ENCODE measurements around the gene FAM180A.
A peak's percentile ranks its signal among the peaks of the same experiment; 100 is the strongest.

The FAM180A gene

GRCh38 chr7:135692055-135692454, 56.6 kb downstream of the FAM180A start:
- H4K8ac ChIP-seq (ENCODE audit: low read depth, low read length) = no peak overlapping the region
- WGBS (ENCODE audit: extremely low coverage, insufficient coverage, insufficient read length) = no CpG with 5 or more reads among the region's 3 CpGs
- H3K4me2 ChIP-seq (ENCODE audit: low read length) = no peak overlapping the region
- no peaks in the 10 kb centered on the region for H3K27me3 ChIP-seq (ENCODE audit: insufficient read depth, low read length)
- no peak overlapping the region for H3K4me3 ChIP-seq (ENCODE audit: low read depth, low read length)
- H3K79me1 ChIP-seq (ENCODE audit: low read length) = peaks cover 1% of the 10 kb centered on the region
- no peak overlapping the region for H3K4ac ChIP-seq (ENCODE audit: low read depth, low read length)
- no peaks in the 10 kb centered on the region for H3K79me2 ChIP-seq (ENCODE audit: control insufficient read depth, insufficient read depth, low read length, poor library complexity)
- H2BK5ac ChIP-seq (ENCODE audit: low read depth, low read length, poor library complexity) = no peak overlapping the region
- no peak overlapping the region for H2AFZ ChIP-seq (ENCODE audit: insufficient read depth, low read length, poor library complexity)
- no peak overlapping the region for H4K91ac ChIP-seq (ENCODE audit: low read depth, low read length)
- H2AK5ac ChIP-seq (ENCODE audit: low read length) = no peak overlapping the region
- no peaks in the 10 kb centered on the region for H3K9me3 ChIP-seq (ENCODE audit: insufficient read depth, low read depth, low read length)
- H2BK12ac ChIP-seq (ENCODE audit: low read length) = no peak overlapping the region
- H3K14ac ChIP-seq (ENCODE audit: low read length) = no peak overlapping the region
- peaks cover 13 to 22% of the 10 kb centered on the region in 2 experiments for H3K36me3 ChIP-seq (ENCODE audit: control insufficient read depth in 1 of 2, insufficient read depth in 2 of 2, low read length in 2 of 2)
- no peak overlapping the region for H4K12ac ChIP-seq (ENCODE audit: low read depth, low read length)
- H3K23ac ChIP-seq (ENCODE audit: low read length) = no peak overlapping the region
- H3K18ac ChIP-seq (ENCODE audit: low read length) = no peak overlapping the region
- no peak for DNase-seq
- no peak overlapping the region for H3K27ac ChIP-seq (ENCODE audit: low read depth, low read length)
- H3K4me1 ChIP-seq (ENCODE audit: control insufficient read depth in 1 of 2, insufficient read depth in 2 of 2, low read length in 2 of 2) = peaks cover 2 to 6% of the 10 kb centered on the region in 2 experiments
- H2BK120ac ChIP-seq (ENCODE audit: insufficient read depth, low read length, poor library complexity) = no peak overlapping the region
- no peak overlapping the region for H3K9ac ChIP-seq (ENCODE audit: low read length)

- H2BK5ac ChIP-seq (ENCODE audit: low read depth, low read length, poor library complexity) = no peak overlapping the region
- no peak overlapping the region for H3K4me3 ChIP-seq (ENCODE audit: low read depth, low read length)
- no peaks in the 10 kb centered on the region for H3K27me3 ChIP-seq (ENCODE audit: insufficient read depth, low read length)
- no peak overlapping the region for H3K27ac ChIP-seq (ENCODE audit: low read depth, low read length)
- H3K79me1 ChIP-seq (ENCODE audit: low read length) = peaks cover 5% of the 10 kb centered on the region
- no peak overlapping the region for H3K14ac ChIP-seq (ENCODE audit: low read length)
- no peak overlapping the region for H2AK5ac ChIP-seq (ENCODE audit: low read length)
- H3K23ac ChIP-seq (ENCODE audit: low read length) = no peak overlapping the region
- no peak overlapping the region for H3K4ac ChIP-seq (ENCODE audit: low read depth, low read length)
- H3K9me3 ChIP-seq (ENCODE audit: insufficient read depth, low read depth, low read length) = no peaks in the 10 kb centered on the region
- H4K8ac ChIP-seq (ENCODE audit: low read depth, low read length) = no peak overlapping the region
- H3K36me3 ChIP-seq (ENCODE audit: control insufficient read depth in 1 of 2, insufficient read depth in 2 of 2, low read length in 2 of 2) = peaks cover 15 to 22% of the 10 kb centered on the region in 2 experiments
- H2AFZ ChIP-seq (ENCODE audit: insufficient read depth, low read length, poor library complexity) = no peak overlapping the region
- H2BK120ac ChIP-seq (ENCODE audit: insufficient read depth, low read length, poor library complexity) = no peak overlapping the region
- H3K4me1 ChIP-seq (ENCODE audit: control insufficient read depth in 1 of 2, insufficient read depth in 2 of 2, low read length in 2 of 2) = peaks cover 3 to 7% of the 10 kb centered on the region in 2 experiments
- WGBS (ENCODE audit: extremely low coverage, insufficient coverage, insufficient read length) = no CpG with 5 or more reads among the region's 3 CpGs
- no peaks in the 10 kb centered on the region for H3K79me2 ChIP-seq (ENCODE audit: control insufficient read depth, insufficient read depth, low read length, poor library complexity)
- H4K12ac ChIP-seq (ENCODE audit: low read depth, low read length) = no peak overlapping the region
- H3K9ac ChIP-seq (ENCODE audit: low read length) = no peak overlapping the region
- DNase-seq = peak in 1 of 2 donors; percentile 35
- no peak overlapping the region for H3K4me2 ChIP-seq (ENCODE audit: low read length)
- no peak overlapping the region for H2BK12ac ChIP-seq (ENCODE audit: low read length)
- no peak overlapping the region for H3K18ac ChIP-seq (ENCODE audit: low read length)
- peak overlapping the region; percentile 5 for H4K91ac ChIP-seq (ENCODE audit: low read depth, low read length)
Observed at GRCh38 chr7:135690566-135690965, 58.0 kb downstream of the FAM180A start.

- Histone ChIP-seq H4K12ac (ENCODE audit: low read depth, low read length) (no peak overlapping the region), H3K4me1 (ENCODE audit: control insufficient read depth in 1 of 2, insufficient read depth in 2 of 2, low read length in 2 of 2) (peaks cover 15 to 27% of the 10 kb centered on the region in 2 experiments), H4K8ac (ENCODE audit: low read depth, low read length) (no peak overlapping the region), H3K79me1 (ENCODE audit: low read length) (peaks cover 18% of the 10 kb centered on the region), H3K27me3 (ENCODE audit: insufficient read depth, low read length) (no peaks in the 10 kb centered on the region), H3K23ac (ENCODE audit: low read length) (no peak overlapping the region), H2BK5ac (ENCODE audit: low read depth, low read length, poor library complexity) (no peak overlapping the region), H3K14ac (ENCODE audit: low read length) (no peak overlapping the region), H3K79me2 (ENCODE audit: control insufficient read depth, insufficient read depth, low read length, poor library complexity) (no peaks in the 10 kb centered on the region), H3K36me3 (ENCODE audit: control insufficient read depth in 1 of 2, insufficient read depth in 2 of 2, low read length in 2 of 2) (peaks cover 10 to 19% of the 10 kb centered on the region in 2 experiments), H3K4me3 (ENCODE audit: low read depth, low read length) (no peak overlapping the region), H4K91ac (ENCODE audit: low read depth, low read length) (no peak overlapping the region), H2AK5ac (ENCODE audit: low read length) (no peak overlapping the region), H3K18ac (ENCODE audit: low read length) (no peak overlapping the region), H2AFZ (ENCODE audit: insufficient read depth, low read length, poor library complexity) (no peak overlapping the region), H3K9me3 (ENCODE audit: insufficient read depth, low read depth, low read length) (no peaks in the 10 kb centered on the region), H3K4ac (ENCODE audit: low read depth, low read length) (no peak overlapping the region), H3K4me2 (ENCODE audit: low read length) (no peak overlapping the region), H3K9ac (ENCODE audit: low read length) (no peak overlapping the region), H2BK120ac (ENCODE audit: insufficient read depth, low read length, poor library complexity) (no peak overlapping the region), H3K27ac (ENCODE audit: low read depth, low read length) (no peak overlapping the region), H2BK12ac (ENCODE audit: low read length) (no peak overlapping the region)
- WGBS (ENCODE audit: extremely low coverage, insufficient coverage, insufficient read length) = no CpG with 5 or more reads among the region's 1 CpG
- no peak for DNase-seq
Observed at GRCh38 chr7:135687466-135687865, 61.1 kb downstream of the FAM180A start.

- H3K9me3 ChIP-seq (ENCODE audit: insufficient read depth, low read depth, low read length) = no peaks in the 10 kb centered on the region
- H4K91ac ChIP-seq (ENCODE audit: low read depth, low read length) = peak overlapping the region; percentile 76
- peaks cover 24% of the 10 kb centered on the region for H3K79me1 ChIP-seq (ENCODE audit: low read length)
- WGBS (ENCODE audit: extremely low coverage, insufficient coverage, insufficient read length) = no CpG with 5 or more reads among the region's 9 CpGs
- no peaks in the 10 kb centered on the region for H3K79me2 ChIP-seq (ENCODE audit: control insufficient read depth, insufficient read depth, low read length, poor library complexity)
- no peaks in the 10 kb centered on the region for H3K27me3 ChIP-seq (ENCODE audit: insufficient read depth, low read length)
- peak overlapping the region; percentile 90 for H2BK12ac ChIP-seq (ENCODE audit: low read length)
- peaks cover 15 to 30% of the 10 kb centered on the region in 2 experiments for H3K4me1 ChIP-seq (ENCODE audit: control insufficient read depth in 1 of 2, insufficient read depth in 2 of 2, low read length in 2 of 2)
- H3K4me2 ChIP-seq (ENCODE audit: low read length) = no peak overlapping the region
- no peak overlapping the region for H2AFZ ChIP-seq (ENCODE audit: insufficient read depth, low read length, poor library complexity)
- H3K27ac ChIP-seq (ENCODE audit: low read depth, low read length) = peak overlapping the region; percentile 52
- H2BK120ac ChIP-seq (ENCODE audit: insufficient read depth, low read length, poor library complexity) = peak overlapping the region; percentile 72
- no peak overlapping the region for H4K12ac ChIP-seq (ENCODE audit: low read depth, low read length)
- peak overlapping the region; percentile 62 for H4K8ac ChIP-seq (ENCODE audit: low read depth, low read length)
- peak overlapping the region; percentile 68 for H3K14ac ChIP-seq (ENCODE audit: low read length)
- H2AK5ac ChIP-seq (ENCODE audit: low read length) = peak overlapping the region; percentile 70
- no peak overlapping the region for H3K4me3 ChIP-seq (ENCODE audit: low read depth, low read length)
- H3K4ac ChIP-seq (ENCODE audit: low read depth, low read length) = peak overlapping the region; percentile 47
- peak overlapping the region; percentile 54 for H3K18ac ChIP-seq (ENCODE audit: low read length)
- DNase-seq = no peak
- no peak overlapping the region for H3K9ac ChIP-seq (ENCODE audit: low read length)
- peaks cover 11 to 19% of the 10 kb centered on the region in 2 experiments for H3K36me3 ChIP-seq (ENCODE audit: control insufficient read depth in 1 of 2, insufficient read depth in 2 of 2, low read length in 2 of 2)
- peak overlapping the region; percentile 89 for H2BK5ac ChIP-seq (ENCODE audit: low read depth, low read length, poor library complexity)
- no peak overlapping the region for H3K23ac ChIP-seq (ENCODE audit: low read length)
Observed at GRCh38 chr7:135685306-135686084, 63.1 kb downstream of the FAM180A start.
